ENCODE data around the gene PDE11A. TPM values are rescaled to one million over a fixed set of nuclear protein-coding genes. Genes with fewer than 3 reads are reported as not detected.

The PDE11A gene
- total and polyA plus RNA-seq, 2 of the 13 experiments (the other 11 are each of a cell fraction or from before 2014, with no cell fraction given), result 1.2 to 1.7 TPM

GRCh38 chr2:177970670-177971454 lies 101.7 kb downstream of the PDE11A start (continued):
- TF ChIP-seq SOX6 (IDR thresholded peaks at IDR 0.05), result no peak
- peak; percentile 99 for TF ChIP-seq SOX6 (CRISPR knock-in tag; IDR thresholded peaks at IDR 0.05)
- no peak for TF ChIP-seq FLYWCH1 (CRISPR knock-in tag; IDR thresholded peaks at IDR 0.05)
- TF ChIP-seq PRMT3 (CRISPR knock-in tag; IDR thresholded peaks at IDR 0.05; ENCODE audit: borderline replicate concordance, low read depth), result no peak
- TF ChIP-seq RFX5 (IDR thresholded peaks at IDR 0.05; ENCODE audit: low read depth, low read length), result no peak
- no peak for TF ChIP-seq ZSCAN20 (CRISPR knock-in tag; IDR thresholded peaks at IDR 0.05; ENCODE audit: borderline replicate concordance)
- TF ChIP-seq ZNF337 (CRISPR knock-in tag; IDR thresholded peaks at IDR 0.05; ENCODE audit: borderline replicate concordance, low read depth), result 0 out of 2 replicates have a peak, but pooled peaks have one; percentile 52
- no peak for TF ChIP-seq PBX3 (CRISPR knock-in tag; IDR thresholded peaks at IDR 0.05; ENCODE audit: borderline replicate concordance)
- no peak for TF ChIP-seq ZNF616 (CRISPR knock-in tag; IDR thresholded peaks at IDR 0.05; ENCODE audit: low read depth)
- 0 out of 2 replicates have a peak, but pooled peaks have one; percentile 32 for TF ChIP-seq TOPORS (CRISPR knock-in tag; IDR thresholded peaks at IDR 0.05)
- no peak for TF ChIP-seq MBNL3 (CRISPR knock-in tag; conservative IDR thresholded peaks at IDR 0.05)
- no peak for TF ChIP-seq PLRG1 (conservative IDR thresholded peaks at IDR 0.05)
- TF ChIP-seq, protein P1, sequence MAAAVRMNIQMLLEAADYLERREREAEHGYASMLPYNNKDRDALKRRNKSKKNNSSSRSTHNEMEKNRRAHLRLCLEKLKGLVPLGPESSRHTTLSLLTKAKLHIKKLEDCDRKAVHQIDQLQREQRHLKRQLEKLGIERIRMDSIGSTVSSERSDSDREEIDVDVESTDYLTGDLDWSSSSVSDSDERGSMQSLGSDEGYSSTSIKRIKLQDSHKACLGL (CRISPR knock-in tag; IDR thresholded peaks at IDR 0.05), result no peak
- TF ChIP-seq IRX3 (CRISPR knock-in tag; IDR thresholded peaks at IDR 0.05; ENCODE audit: borderline replicate concordance, low read depth), result no peak
- TF ChIP-seq, protein P2, sequence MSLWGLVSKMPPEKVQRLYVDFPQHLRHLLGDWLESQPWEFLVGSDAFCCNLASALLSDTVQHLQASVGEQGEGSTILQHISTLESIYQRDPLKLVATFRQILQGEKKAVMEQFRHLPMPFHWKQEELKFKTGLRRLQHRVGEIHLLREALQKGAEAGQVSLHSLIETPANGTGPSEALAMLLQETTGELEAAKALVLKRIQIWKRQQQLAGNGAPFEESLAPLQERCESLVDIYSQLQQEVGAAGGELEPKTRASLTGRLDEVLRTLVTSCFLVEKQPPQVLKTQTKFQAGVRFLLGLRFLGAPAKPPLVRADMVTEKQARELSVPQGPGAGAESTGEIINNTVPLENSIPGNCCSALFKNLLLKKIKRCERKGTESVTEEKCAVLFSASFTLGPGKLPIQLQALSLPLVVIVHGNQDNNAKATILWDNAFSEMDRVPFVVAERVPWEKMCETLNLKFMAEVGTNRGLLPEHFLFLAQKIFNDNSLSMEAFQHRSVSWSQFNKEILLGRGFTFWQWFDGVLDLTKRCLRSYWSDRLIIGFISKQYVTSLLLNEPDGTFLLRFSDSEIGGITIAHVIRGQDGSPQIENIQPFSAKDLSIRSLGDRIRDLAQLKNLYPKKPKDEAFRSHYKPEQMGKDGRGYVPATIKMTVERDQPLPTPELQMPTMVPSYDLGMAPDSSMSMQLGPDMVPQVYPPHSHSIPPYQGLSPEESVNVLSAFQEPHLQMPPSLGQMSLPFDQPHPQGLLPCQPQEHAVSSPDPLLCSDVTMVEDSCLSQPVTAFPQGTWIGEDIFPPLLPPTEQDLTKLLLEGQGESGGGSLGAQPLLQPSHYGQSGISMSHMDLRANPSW (CRISPR knock-in tag; IDR thresholded peaks at IDR 0.05; ENCODE audit: borderline replicate concordance), result 0 out of 2 replicates have a peak, but pooled peaks have one; percentile 27
- TF ChIP-seq ZNF329 (CRISPR knock-in tag; IDR thresholded peaks at IDR 0.05; ENCODE audit: low read depth), result no peak
- no peak for TF ChIP-seq REXO4 (CRISPR knock-in tag; IDR thresholded peaks at IDR 0.05; ENCODE audit: borderline replicate concordance)
- TF ChIP-seq NCOA1 (CRISPR knock-in tag; IDR thresholded peaks at IDR 0.05), result no peak
- 0 out of 2 replicates have a peak, but pooled peaks have one; percentile 14 for TF ChIP-seq HMG20B (CRISPR knock-in tag; conservative IDR thresholded peaks at IDR 0.05)
- TF ChIP-seq TCF7L2 (IDR thresholded peaks at IDR 0.05; ENCODE audit: low read depth, low read length), result no peak
- no peak for TF ChIP-seq RFXANK (CRISPR knock-in tag; IDR thresholded peaks at IDR 0.05)
- TF ChIP-seq, protein P3, sequence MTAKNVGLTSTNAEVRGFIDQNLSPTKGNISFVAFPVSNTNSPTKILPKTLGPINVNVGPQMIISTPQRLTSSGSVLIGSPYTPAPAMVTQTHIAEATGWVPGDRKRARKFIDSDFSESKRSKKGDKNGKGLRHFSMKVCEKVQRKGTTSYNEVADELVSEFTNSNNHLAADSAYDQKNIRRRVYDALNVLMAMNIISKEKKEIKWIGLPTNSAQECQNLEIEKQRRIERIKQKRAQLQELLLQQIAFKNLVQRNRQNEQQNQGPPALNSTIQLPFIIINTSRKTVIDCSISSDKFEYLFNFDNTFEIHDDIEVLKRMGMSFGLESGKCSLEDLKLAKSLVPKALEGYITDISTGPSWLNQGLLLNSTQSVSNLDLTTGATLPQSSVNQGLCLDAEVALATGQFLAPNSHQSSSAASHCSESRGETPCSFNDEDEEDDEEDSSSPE (CRISPR knock-in tag; IDR thresholded peaks at IDR 0.05), result no peak
- TF ChIP-seq, protein P4, sequence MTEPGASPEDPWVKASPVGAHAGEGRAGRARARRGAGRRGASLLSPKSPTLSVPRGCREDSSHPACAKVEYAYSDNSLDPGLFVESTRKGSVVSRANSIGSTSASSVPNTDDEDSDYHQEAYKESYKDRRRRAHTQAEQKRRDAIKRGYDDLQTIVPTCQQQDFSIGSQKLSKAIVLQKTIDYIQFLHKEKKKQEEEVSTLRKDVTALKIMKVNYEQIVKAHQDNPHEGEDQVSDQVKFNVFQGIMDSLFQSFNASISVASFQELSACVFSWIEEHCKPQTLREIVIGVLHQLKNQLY (CRISPR knock-in tag; IDR thresholded peaks at IDR 0.05), result no peak
- no peak for TF ChIP-seq NFE2L1 (CRISPR knock-in tag; IDR thresholded peaks at IDR 0.05; ENCODE audit: borderline replicate concordance)
- no peak for TF ChIP-seq ZNF121 (CRISPR knock-in tag; IDR thresholded peaks at IDR 0.05)
